ENCODE measurements around the gene HEBP1. TPM values are rescaled to one million over a fixed set of nuclear protein-coding genes. Genes with fewer than 3 reads are reported as not detected.

Gene HEBP1
- total RNA-seq, 1 donor from 2014 or later: 30.0 TPM

DNA sequence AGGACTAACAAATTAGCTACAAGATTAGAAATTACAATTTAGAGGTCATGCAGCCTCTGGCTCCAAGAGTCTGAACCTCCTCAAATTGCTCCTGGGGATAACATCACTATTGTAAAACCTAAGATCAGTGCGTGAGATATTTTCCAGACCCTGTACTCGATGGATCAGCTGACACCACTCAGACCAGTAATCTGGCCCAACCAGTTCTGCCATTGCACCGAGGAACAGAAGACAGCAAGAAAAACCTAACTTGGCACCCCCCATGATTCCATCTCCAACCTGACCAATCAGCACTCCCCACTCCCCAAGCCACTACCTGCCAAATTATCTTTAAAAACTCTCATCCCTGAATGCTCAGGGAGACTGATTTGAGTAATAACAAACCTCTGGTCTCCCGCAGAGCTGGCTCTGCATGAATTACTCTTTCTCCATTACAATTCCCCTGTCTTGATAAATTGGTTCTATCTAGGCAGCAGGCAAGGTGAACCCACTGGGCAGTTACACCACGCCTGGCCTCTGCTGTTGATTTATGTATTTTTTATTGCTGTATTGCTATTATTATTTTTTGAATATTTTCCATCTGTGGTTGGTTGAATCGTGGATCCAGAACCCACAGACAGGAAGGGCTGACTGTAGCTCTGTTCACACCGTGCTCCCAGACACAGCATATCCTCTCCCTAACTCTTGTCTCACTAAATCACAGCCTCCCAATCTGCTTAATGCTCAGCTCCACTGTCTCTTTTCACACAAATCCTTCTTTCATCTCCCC lies 9.2 kb downstream of the HEBP1 start:
- no peak for DNase-seq (ENCODE audit: low read depth)

DNA sequence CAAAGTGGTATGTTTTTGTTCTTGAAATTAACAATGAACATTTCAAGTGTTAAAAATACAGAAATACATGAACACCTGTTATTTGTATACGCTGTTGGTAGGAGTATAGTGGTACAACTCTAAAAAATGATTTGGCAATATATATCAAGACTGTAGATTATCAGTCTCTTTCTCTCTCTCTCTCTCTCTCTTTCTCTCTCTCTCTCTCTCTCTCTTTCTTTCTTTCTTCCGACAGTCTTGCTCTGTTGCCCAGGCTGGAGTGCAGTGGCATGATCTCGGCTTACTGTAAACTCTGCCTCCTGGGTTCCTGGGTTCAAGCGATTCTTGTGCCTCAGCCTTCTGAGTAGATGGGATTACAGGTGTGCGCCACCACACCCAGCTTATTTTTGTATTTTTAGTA lies 12.6 kb downstream of the HEBP1 start:
- no peak for DNase-seq (ENCODE audit: low read depth)

DNA sequence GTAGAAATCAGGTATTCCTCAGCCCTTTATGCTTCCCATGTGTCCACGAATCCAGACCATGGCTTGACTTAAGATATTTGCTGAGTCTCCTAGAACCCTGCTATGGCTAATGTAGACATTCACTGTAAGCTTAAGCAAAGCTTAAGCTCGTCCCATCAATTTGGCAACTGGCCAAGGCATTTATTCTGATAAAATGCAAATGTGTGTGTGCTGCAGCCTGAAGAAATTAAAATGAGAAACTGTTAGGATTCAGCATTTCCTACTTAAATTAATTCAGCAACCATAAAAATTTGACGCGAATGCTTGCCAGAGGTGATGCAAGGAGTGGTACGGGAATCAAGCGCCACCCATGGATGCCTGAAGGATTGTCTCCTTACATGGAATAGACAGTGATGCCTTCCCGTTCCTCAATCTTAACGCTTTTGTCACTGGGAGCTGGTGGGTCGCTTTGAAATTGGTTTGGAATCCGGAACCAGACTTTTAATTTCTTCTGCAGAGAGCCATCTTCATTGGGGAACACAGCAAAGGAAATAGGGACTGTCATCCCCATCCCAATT lies 13.2 kb downstream of the HEBP1 start:
- no peak for DNase-seq (ENCODE audit: low read depth)

DNA sequence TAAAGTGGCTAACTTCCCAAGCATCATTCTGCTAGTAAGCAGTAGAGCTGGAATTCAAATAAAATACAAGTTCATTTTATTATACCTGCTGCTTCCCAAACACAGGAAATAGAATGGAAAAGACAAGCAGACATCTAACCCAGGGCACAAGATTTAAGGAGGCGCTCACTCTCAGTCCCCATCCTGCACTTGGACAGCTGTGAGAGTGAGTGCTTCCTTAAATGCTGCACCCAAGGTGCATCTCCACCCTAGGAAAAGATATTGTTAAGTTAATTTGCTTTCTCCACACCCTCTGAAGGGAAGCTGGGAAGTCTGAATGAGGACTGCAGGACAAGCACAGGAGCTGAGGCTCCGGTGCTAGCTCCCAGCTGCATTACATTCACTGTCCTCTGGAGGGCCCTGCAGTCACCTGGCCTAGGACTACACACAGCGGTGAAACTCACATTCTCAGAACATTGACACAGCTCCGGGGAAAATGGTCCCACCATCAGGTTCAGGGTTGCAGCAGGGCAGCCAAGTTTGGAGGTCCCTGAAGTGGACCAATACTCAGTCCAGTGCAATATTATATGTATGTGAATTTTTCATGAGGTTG lies 14.2 kb downstream of the HEBP1 start:
- DNase-seq (ENCODE audit: low read depth): no peak

DNA sequence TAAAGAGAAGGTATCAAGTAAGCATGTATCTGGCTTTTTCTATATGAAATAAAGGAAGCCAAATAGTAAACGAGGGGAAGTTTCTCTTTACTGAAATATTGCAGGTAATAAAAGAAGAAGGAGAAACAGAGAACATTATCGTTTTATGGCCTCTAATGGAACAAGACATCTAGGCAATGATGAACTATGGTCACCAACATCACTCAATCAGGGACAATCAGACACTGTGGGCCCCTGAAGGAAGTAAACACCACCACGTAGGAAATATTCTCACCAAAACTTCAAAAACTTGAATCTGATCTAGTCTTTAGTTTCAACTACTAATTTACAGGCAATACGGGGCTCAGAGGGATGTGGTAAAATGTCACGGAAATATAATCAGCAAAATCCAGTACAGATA lies 15.9 kb downstream of the HEBP1 start:
- no peak for DNase-seq (ENCODE audit: low read depth)

DNA sequence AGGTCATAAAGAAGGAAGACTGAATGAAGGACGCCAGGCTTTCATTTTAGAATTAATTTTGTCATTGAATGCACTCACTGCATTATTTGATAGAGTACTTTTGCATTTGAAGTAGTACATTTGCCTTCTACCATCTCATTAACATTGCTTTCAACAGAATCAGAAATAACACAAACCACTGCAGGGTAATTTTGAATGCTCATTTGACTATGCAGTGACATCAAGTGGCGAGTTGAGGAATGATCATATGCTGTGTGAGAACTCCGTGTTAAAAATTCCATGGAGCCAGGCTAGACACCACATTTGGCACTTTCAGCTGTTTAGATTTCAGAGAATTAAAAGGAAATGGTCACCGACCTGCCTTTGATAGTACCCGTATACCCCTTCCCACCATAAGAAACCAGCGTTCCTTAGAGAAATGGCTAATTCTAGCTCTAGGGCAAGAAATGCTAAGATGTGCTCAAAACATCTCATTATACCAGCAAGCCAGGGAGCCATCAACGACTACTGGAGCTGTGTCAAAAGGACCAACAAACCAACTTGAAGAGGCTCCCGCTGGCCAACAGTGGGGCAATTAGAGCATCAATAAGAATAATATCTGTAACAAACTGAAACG lies 16.5 kb downstream of the HEBP1 start:
- DNase-seq (ENCODE audit: low read depth): peak; percentile 74

DNA sequence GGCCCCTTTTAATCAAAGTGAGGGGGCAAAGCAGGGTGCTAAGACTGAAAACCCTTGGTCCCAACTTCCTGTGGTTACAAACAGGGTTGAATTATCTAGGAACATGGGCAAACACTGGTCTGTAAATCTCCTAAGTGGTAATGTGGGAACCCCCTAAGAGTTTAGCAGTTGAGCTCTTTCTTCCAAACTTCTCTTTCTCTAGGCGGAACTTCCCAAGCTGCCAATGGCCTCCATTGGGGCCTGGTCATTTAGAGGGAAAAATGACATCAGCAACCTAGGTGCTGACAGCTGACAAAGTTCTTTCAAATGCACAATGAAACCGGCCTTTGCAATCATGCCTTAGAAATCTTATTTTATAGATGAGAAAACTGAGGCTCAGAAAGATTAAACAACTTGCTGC lies 17.7 kb downstream of the HEBP1 start:
- DNase-seq (ENCODE audit: low read depth): no peak

DNA sequence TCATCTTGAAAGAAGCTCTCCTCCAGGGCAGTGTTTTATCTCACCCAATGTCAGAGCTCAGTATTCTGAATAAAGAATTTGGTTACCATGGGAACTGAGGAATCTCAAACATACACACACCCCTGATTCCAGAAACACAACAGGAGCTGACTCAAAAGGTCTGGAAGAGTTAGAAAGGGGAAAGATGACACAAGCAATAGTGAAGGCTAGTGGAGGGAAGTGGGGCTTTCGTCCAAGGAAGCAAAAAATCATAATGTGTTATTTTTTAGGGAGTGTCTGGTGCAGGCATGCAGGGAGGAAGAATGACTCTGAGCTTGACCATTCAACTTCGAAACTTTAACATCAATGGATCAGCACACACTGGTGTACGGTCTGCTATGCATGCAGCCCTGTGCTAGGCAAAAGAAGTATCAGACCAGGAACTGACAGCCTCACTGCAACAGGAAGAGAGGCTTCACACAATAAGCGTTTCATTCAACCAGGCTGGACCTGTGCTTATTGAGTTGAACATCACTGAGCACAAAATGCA lies 20.3 kb downstream of the HEBP1 start:
- peak; percentile 91 for DNase-seq (ENCODE audit: low read depth)

DNA sequence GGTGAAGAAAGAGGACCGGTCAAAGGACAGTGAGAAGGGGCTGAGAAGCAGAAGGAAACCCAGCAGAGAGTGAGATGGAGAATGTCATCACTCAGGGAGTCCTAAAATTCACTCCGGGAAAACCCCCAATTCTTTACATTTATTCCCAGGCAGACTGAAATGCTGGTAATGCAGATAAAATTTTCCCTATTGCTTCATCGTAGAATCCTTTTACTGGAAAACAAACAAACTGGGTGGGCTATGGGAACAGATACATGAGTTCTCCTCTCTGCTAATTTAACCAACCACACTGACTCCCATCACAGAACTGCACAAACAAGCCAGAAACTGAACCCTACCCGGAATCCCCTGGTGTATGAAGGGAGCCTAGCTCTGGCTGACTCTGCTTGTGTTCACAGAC lies 20.9 kb downstream of the HEBP1 start:
- no peak for DNase-seq (ENCODE audit: low read depth)

DNA sequence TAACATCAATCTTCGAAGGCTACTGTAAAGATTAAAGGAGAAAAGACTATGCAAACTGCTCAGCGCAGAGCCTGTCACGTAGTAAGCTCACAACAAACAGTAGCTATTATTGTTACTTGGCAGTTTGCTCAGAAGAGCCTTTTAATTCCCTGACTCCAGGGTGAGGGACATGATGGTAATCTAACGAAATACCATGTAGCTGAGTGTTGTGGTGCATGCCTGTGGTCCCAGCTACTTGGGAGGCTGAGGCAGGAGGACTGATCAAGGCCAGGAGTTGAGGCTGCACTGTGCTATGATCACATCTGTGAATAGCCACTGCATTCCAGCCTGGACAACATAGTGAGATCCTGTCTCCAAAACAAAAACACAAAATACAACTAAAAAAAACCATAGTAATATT lies 22.8 kb downstream of the HEBP1 start:
- DNase-seq (ENCODE audit: low read depth): no peak

DNA sequence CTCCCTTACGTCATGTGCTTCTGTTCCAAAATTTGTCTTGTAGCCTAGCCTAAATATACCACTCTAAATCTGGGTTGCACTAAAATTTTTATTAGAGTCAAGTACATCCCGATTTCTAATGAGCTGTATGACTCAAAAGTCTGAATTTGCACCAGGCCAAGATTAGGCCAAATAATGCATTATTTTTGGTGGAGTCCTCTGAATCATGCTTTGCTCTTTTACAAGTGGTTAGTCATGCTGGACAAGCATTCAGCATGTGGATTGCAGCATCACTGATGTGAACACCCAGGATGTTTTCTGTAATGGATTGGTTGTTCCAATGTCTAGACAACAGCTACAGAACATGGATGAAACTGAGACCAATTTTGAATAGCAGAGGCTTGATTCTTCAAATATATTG lies 23.7 kb downstream of the HEBP1 start:
- DNase-seq (ENCODE audit: low read depth): peak; percentile 95

DNA sequence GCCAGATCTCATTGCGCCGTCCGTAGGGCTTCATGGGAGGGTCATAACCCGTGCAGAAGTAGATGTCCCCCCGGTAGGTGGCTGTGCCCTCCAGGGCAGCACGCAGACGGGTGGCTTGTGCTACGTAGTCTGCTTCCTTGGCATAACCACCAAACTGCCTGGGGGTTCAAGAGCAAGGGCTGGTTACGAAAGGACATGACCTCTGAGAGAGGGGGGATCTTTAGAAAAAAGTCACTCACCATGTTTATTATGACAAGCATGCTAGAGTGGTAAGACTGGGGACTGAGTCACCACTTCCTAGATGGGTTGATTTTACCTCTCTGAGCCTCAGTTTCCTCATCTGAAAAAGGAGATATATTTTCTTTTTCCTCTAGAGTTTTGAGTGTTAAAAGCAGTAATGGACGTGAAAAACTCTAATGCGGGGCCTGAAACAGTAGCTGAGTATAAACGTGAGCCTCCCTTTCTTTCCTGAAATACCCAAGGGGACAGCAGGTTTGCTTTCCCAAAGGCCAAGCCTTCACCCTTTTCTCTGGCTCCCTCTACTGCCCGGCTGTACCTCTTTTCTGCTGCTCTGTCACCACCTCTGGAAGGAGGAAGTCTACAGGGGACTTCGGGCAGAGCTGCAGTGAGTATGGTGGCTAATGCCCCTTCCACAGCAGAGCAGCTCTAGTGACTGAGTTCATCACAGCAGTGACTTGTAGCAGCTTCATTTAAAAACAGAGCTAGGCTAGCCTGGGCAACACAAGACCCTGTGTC lies 24.6 kb downstream of the HEBP1 start:
- DNase-seq (ENCODE audit: low read depth): peak; percentile 49

DNA sequence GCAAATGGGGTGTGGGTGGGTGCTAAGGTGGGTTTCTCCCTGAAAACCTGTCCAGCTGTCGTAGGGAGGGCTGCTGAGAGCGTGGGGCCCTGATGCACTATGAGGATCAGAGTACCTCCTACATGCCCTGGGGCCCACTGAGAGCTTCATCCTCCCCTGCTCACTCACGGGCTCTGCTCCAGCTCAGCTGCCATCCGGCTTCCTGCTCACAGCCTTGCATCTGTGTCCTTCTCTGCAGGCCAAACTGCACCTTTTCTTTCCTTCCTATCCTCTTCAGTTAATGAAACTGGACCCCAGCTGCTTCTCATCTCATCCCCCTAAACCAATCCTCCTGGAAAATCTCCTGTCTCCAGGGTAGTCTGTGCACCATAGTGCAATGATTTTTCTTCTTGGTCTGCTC lies 25.9 kb downstream of the HEBP1 start:
- no peak for DNase-seq (ENCODE audit: low read depth)

DNA sequence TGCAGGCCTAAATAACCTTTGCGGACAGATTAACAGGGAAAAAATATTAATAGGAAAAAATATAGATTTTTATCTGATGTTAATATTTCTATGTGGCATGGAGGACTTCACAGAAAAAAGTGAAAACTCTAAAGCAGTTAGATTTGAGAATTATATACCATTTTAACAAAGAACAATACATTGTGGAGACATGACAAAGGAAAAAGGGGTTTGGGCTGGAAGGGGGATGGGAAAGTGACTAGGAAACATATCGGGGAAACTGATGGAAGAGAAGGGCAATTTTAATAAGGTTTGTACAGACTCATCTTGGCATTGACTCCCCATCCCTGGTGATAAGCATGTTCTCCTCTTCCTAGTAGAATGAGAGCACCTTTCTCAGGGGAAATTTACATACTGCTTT lies 27.0 kb downstream of the HEBP1 start:
- DNase-seq (ENCODE audit: low read depth): no peak

DNA sequence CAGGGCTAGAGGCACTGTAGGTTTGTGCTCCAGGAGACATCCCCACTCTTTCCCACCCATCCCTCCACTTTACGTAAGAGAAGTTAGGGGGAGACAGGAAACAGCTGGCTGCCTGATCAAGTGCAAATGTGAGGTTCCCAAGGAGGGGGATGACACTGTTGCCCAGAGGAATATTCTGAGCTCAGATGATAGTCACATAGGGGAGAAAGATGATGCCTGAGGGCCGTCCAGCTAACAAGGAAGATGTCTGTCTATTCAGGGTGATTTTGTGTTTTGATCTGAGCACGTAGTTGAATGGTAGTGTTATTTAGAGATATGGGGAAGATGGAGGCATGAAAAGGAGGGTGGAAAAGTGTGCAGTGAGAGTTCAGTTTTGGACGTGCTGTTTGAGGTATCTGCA lies 34.2 kb downstream of the HEBP1 start:
- DNase-seq (ENCODE audit: low read depth): no peak

DNA sequence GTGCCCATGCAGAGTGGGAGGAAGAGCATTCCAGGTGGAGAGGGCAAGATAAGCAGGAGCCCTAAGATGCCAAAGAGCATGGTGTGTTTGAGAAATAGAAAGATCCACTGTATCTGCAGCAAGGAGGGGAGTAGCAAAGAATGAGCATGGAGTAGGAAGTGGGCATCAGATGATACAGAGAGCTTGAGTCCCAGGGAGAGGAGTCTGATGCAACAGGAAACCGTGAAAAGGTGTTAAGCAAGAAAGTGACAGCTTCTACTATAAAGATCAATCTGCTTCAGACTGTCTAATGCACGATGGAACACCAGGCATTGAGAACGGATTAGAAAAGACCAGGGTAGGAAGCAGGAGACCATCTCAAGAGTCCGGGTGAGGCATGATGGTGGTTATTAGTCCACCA lies 35.8 kb downstream of the HEBP1 start:
- DNase-seq (ENCODE audit: low read depth): no peak

DNA sequence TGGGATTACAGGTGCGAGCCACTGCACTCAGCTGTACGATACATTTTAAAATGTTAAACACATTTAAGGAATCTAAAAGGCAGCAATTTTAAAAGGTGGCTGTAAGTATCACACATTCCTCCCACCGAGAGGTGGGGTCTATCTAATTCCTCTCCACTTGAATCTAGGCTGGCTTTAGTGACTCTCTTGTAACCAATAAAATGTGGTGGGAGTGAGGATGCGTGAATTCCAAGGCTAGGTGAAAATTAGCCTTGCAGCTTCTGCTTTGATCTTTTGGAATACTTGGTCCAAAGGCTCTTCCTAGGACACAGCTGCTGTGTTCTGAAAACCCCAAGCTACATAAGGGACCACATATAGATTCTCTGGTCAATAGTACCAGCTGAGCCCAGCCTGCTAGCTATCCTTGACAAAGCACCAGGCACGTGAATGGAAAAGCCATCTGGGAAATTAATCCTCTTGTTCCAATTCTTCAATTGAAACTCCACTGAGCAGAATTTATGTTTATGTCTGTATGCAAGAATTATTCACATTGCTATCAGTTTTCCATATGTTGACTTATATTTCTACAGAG lies 39.3 kb downstream of the HEBP1 start:
- DNase-seq (ENCODE audit: low read depth): no peak

DNA sequence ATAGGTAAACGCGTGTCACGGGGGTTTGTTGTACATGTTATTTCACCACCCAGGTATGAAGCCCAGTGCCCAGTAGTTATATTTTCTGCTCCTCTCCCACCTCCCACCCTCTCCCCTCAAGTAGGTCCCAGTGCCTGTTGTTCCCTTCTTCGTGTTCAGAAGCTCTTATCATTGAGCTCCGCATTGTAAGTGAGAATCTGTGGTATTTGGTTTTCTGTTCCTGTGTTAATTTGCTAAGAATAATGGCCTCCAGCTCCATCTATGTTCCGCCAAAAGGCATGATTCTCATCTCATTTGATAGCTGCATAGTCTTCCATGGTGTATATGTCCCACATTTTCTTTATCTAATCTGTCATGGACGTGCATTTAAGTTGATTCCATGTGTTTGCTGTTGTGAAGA lies 41.2 kb downstream of the HEBP1 start:
- DNase-seq (ENCODE audit: low read depth): no peak

DNA sequence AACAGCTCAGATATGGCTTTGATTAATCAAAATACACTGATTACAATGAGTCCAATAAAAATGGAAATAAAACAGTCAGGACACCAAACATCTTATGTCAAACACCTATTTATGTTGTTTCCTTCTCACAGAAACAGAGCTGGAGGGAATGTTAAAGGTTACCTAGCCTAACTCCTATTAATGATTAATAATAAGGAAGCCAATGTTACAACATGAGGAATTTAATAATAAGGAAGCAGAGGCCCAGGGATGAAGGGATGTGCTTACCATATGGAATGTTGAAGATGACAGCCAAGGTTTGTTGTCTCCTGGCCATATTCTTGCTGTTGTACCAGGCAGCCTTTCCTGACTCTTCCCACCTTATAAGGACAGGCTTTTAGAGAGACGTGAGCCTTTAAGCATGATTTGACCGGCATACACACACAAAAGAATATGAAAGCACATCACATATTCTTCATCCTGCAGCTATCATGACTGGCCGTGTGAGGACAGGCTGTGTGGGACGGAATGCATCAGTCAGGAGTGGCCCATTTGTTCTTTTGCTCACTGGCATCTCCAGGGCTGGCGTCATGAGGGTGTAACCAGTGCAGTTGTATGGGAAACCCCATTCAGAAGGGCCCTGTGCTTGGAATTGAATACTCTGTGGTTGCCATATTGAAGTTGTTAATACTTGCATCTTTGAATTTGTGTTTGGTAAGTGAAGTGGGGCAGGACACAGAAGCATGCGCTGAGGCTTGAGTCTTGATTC lies 45.0 kb downstream of the HEBP1 start:
- peak; percentile 88 for DNase-seq (ENCODE audit: low read depth)

DNA sequence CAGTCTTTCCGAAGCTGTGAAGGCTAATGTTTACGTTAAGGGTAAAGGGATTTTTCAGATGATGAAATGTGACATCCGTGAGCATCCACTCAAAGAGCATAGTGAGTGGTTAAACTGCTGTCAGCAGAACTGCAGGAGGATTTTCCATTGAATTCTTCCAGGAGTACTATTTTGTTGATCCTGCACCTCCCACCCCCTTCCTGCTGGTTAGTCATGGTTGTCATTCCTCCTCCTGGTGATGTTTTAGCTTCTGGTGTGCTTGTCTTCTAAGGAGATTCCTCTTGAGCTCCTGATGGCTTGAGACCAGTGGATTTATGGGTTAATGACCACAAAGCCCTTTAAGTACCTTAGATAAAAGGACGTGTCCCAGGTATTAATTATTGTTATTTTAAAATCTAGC lies 45.7 kb downstream of the HEBP1 start:
- DNase-seq (ENCODE audit: low read depth): peak; percentile 72

DNA sequence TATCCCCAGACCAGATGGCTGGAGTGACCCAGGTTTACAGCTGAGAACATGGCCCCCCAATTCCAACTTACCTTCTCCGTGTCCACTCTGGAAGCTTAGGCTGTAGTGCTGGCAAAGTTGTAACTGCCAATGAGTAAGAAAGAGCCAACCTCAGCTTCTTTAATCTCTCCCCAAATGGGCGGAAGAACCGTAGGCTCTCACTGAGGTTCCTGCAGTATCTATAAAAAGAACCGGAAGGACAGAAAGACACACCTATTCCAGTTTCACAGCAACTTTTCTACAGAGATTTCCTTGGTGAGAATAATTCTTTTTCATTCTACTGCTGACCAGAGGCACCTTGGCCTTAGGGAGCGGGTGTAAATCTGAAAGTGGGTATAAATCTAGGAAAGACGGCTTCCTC lies 48.0 kb downstream of the HEBP1 start, which contains the start of gene GPRC5D:
TSS of gene GPRC5D (minus strand) at position 135 of the 400 bp plus-strand sequence. CDS start 1,786 bp downstream, outside the sequence.
- DNase-seq (ENCODE audit: low read depth): no peak

Measured in renal cortical epithelial cell (primary cell).